Endometrial microvascular endothelial cells (primary cell): ENCODE data around the gene EIF3CL. TPM values are rescaled to one million over a fixed set of nuclear protein-coding genes. Genes with fewer than 3 reads are reported as not detected.
"Not testable (repeated sequence)": the region's sequence is repeated elsewhere in the genome, so short reads cannot be mapped to it uniquely, and the experiment has no call there.

Source experiments
- in situ Hi-C: cut with HindIII; loops from 2 replicates; pipeline ENCODE4 v1.10.0; 2017; ENCODE audit warnings: low sequenced_read_pairs, low pct_unique_long_range_greater_than_20kb; ENCODE audit errors: inconsistent ontology term
- total RNA-seq: library from RNA; depleted of rRNA; stranded (reverse); fragments of >200 nt; gene quantifications from one replicate; pipeline ENCODE4 v1.2.3, GENCODE V29; 2015; ENCODE audit errors: inconsistent ontology term

The EIF3CL gene
- 134 TPM for total RNA-seq

- in situ Hi-C loops: not testable (repeated sequence)
Observed at GRCh38 chr16:28403220-28404072, at the start of gene EIF3CL. Gene EIF3CL (minus strand): TSS chr16:28403841. CDS start chr16:28403618, 223 bp downstream.

DNA sequence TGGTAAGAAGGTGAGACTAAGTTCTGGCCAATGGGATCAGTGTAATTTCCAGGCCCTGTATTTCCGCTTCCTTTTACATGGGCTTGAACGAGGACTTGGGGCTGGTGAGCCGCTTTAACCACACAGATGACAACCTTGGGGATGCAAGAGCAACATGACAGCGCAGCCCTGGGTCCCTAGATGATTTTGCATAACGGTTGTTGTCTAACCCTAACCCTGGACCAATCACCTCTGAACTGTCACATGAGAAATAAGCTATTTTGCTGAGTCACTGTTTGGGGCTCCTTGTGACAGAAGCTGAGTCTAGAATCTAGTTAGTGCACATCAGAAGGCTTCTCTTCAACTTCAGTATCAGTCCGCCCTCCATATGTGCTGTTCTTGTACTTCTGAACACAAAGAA lies 43.4 kb upstream of the EIF3CL start:
- in situ Hi-C loops: not testable (repeated sequence)

DNA sequence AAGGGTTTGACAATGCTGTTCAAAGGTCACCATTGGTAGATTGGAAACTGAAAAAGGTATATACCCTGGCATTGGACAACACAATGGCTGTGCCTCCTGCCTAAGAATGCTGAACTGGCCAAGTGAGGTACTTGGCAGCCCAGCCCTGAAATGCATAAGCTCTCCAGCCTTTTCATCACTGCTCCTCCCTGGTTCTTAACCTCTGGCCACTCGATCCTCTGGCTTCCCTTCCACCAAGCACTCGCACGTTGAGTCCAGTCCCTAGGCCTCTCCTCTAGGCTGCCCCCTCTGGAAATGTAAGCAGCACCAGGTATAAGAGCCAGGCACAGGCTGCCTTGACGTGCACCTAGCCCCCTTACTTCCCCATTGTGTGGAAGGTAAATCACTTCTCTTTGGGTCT lies 42.7 kb upstream of the EIF3CL start:
- in situ Hi-C loops: not testable (repeated sequence)

DNA sequence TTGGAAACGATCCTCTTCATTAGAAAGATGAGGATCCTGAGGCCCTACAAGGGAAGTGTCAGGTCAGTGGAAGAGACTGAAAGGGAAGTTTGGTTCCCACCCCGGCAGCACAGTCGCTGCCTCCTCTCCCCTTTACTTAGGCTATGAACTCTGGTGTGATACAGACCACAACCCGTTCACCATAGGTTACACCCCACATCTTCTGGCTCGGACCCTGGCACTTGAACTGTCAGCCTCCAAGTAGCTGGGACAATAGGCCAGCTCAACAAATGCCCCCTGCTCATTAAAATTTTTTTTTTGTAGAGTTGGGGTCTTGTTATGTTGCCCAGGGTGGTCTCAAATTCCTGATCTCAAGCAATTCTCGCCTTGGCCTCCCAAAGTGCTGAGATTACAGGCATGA lies 40.3 kb upstream of the EIF3CL start:
- in situ Hi-C loops: not testable (repeated sequence)

DNA sequence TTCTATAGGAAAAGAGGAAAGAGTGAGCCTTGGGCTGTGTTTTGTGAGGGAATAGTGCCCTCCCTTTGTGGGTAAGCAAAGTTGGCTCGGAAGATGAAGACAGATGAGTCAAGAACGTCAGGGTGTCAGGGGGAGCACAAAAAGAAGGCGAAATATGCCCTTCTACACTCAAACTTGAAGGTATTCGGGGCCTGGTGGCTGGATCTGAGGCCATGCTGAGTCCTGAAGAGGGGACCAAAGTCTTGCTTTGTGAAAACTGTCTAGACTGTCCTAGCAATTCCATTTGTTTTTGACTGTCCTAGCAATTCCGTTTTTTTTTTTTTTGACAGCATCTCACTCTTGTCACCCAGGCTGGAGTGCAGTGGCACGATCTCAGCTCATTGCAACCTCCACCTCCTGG lies 35.3 kb upstream of the EIF3CL start:
- in situ Hi-C loops: not testable (repeated sequence)

- in situ Hi-C loops: not testable (repeated sequence)
Observed at GRCh38 chr16:28435340-28435739, 31.7 kb upstream of the EIF3CL start.

DNA sequence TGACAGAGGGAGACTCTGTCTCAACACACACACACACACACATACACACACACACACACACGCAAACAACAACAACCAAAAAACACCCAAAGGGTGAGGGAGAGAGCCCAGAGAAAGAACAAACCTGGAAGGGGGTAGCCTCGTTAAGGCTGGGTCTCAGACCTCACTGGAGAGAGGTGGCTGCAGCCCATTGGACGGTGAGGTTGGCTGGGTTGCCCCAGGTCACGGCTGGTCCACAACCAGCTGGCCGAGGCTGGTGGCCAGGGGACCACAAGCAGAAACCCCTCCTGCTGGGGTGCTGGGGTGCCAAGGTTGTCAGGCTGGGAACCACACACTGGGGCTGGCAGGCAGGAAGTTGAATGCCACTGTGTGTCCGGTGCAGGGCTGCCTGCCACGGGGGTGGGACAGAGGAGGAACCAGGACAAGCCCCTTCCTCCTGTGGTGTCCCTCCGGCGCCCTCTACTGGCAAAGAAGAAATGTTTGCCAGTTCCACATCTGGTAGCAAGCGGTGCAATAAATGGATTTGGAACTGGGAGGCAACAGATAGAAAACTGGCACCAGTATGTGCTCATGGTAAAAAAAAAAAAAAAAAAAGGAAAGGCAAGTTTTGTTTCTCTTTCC lies 22.5 kb upstream of the EIF3CL start:
- in situ Hi-C loops: not testable (repeated sequence)

DNA sequence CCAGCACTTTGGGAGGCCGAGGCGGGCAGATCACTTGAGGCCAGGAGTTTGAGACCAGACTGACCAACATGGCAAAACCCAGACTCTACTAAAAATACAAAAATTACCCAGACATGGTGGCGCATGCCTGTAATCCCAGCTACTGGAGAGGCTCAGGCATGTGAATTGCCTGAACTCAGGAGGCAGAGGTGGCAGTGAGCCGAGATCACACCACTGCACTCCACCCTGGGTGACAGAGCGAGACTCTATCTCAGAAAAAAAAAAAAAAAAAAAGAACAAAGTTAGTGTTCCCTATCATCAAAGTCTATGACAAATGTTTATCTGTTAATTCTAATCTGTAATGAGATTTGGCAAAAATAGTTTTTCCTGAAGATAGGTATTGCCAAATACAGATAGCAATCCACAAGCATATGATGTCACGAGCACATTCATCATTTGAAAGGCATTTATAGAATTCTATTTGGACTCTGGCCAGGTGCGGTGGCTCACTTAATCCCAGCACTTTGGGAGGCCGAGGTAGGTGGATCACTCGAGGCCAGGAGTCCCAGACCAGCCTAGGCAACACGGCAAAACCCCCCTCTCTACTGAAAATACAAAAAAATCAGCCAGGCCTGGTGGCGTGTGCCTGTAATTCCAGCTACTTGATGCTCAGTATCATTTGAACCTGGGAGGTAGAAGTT lies 17.6 kb upstream of the EIF3CL start:
- in situ Hi-C loops: not testable (repeated sequence)

- in situ Hi-C loops: not testable (repeated sequence)
Observed at GRCh38 chr16:28417033-28417432, 13.4 kb upstream of the EIF3CL start.

- in situ Hi-C loops: not testable (repeated sequence)
Observed at GRCh38 chr16:28414530-28414929, 10.9 kb upstream of the EIF3CL start.

GRCh38 chr16:28413585-28413984 lies 9.9 kb upstream of the EIF3CL start:
- in situ Hi-C loops: not testable (repeated sequence)

DNA sequence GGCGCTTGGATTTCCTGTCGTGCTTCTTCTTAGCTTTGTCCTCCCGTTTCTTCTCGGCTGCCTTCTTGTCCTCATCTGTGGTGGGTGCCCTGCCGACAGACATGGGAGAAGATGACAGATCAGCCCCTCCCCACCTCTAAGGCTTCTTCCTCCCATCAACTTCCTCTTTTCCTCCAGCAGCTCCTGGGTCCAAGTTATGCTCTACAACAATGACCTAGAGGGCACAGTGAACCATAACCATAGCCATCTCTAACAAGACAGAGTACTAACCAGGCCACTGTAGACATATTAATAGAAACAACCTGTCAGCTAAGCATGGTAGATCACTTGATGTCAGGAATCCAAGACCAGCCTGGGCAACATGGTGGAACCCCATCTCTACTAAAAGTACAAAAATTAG lies 11.6 kb downstream of the EIF3CL start:
- in situ Hi-C loops: not testable (repeated sequence)

DNA sequence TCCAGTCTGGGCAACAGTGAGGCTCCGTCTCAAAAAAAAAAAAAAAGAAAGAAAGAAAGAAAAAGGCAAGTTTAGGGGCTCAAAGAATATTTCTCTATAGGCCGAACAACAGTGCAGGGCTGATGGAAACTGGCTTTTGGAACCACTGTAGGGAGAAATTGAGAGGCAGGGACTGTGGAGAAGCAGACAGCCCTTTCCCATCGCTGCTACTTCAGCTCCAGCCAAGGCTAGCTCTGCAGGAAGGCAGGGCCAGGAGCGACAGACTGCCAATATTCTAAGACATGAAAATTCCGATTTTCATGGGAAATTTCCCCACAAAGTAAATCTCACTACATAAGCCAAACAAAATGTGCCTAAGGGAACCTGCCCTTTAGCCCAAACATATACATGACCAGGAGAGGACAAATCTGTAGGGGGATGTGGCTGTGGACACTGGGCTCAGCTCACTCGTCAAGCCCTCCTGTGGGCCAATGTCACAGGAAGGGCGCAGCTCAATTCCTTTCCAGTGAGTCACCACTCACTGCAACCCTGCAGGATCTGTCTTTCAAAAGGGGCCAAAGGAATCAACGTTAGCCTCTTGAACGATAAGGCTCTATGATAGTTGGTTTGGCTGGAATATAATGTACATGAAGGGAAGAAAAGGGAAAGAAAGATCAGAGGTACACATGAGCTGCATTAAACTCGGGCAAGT lies 21.3 kb downstream of the EIF3CL start:
- in situ Hi-C loops: not testable (repeated sequence)

DNA sequence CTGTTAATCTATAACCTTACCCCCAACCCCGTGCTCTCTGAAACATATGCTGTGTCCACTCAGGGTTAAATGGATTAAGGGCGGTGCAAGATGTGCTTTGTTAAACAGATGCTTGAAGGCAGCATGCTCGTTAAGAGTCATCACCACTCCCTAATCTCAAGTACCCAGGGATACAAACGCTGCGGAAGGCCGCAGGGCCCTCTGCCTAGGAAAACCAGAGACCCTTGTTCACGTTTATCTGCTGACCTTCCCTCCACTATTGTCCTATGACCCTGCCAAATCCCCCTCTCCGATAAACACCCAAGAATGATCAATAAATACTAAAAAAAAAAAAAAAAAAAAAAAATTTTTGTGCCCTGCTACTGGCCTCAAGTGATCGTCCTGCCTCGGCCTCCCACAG lies 25.8 kb downstream of the EIF3CL start:
- in situ Hi-C loops: not testable (repeated sequence)

GRCh38 chr16:28377108-28377625 lies 26.5 kb downstream of the EIF3CL start:
- in situ Hi-C loops: not testable (repeated sequence)

- in situ Hi-C loops: not testable (repeated sequence)
Observed at GRCh38 chr16:28375115-28375514, 28.5 kb downstream of the EIF3CL start.

DNA sequence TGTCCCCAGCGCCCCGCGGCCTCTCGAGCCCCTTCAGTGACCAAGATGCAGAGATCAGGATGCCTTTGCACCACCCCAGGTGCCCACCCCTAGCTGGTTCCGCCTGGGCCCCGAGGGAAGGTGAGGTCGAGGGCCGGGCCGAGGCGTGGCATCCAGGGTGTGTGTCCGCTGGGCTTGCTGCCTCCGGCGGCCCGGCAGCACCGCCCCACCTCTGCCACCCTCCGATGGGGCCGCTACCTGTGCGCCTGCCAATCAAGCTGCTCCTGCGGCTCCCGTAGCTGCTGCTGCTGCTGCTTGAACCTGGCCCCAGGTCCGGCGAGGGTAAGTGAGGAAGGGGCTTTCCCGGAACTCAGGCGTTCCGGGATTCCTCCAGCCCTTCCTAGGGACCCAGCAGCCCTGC lies 29.4 kb downstream of the EIF3CL start:
- in situ Hi-C loops: not testable (repeated sequence)

DNA sequence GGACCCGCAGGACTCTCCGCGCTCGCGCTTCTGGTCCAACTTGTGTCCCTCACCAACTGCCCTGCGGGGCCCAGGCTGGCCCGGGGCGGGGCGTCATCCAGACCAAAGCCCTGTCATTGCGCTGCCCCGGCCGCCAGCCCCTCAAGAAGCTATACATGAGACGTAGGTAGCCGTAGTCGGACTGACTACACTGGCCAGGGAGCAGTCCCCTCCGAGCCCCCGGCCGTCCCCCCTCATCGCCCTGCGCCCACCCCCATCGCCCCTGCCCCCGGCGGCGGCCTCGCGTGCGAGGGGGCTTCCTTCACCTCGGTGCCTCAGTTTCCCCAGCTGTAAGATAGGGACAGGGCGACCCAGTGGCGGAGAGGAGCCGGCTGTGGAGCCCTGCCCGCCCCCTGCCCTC lies 35.7 kb downstream of the EIF3CL start:
- in situ Hi-C loops: not testable (repeated sequence)
